H1 (cell line): ENCODE measurements around the gene BCAR1. TPM values are rescaled to one million over a fixed set of nuclear protein-coding genes. Genes with fewer than 3 reads are reported as not detected.

ENCODE experiments used
- polyA plus RNA-seq, 7 experiments: library from polyadenylated mRNA; depleted of rRNA in 3 of 7; stranded (reverse) in 5 of 7; unstranded in 2 of 7; fragments of >200 nt in 5 of 7; fragments of 200-250 nt in 2 of 7; gene quantifications; 1 replicate in 5 of 7; 2 replicates in 1 of 7; 4 replicates in 1 of 7; pipeline versions ENCODE4 v1.2.1 to v1.2.3, GENCODE V29; 2011 to 2013; ENCODE audit warnings: missing spikeins in 2 of 7, mixed read lengths in 2 of 7
- total RNA-seq: library from RNA; stranded (reverse); fragmentation: NEBNext Ultra II Directional; extraction: Animal tissue kit (Norgen Biotek cat#: 25700); gene quantifications from 2 replicates; pipeline ENCODE4 v1.2.1, GENCODE V29; 2021
- TF ChIP-seq, protein P1 (sequence below): IDR thresholded peaks from 2 replicates; pipeline ENCODE4 v1.6.1; 2012; ENCODE audit warnings: inconsistent platforms

The BCAR1 gene
- total and polyA plus RNA-seq, 2 of the 8 experiments (the other 6 are each of a cell fraction or from before 2014, with no cell fraction given): 59.8 to 105 TPM

DNA sequence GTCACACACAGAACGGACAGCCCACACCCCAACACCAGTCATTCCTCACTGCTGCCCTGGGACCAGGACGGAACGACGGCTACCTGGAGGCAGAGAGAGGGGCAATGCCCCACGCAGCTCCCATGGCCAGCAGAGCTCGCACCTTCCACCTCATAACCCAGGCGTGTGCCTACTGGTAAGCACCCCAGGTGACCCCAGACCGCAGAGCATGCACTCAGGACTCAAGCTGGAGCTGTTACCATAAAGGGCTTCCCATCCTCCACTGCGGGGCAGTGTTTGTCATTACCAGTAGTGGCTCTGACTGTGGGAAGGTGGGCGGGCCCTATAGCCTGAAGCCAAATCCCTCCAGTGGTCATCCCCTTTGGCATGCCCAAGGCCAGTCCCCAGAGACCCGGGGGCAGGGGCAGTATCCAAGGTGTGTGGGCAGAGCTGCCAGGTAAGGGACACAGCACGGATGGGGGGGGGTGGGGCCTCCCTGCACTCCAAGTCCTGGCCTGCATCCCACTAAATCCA is 4.7 kb upstream of the BCAR1 start (continued):
- TF ChIP-seq, protein P1, sequence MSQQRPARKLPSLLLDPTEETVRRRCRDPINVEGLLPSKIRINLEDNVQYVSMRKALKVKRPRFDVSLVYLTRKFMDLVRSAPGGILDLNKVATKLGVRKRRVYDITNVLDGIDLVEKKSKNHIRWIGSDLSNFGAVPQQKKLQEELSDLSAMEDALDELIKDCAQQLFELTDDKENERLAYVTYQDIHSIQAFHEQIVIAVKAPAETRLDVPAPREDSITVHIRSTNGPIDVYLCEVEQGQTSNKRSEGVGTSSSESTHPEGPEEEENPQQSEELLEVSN: 0 out of 2 replicates have a peak, but pooled peaks have one; percentile 9
- TF ChIP-seq, all 59 proteins: peak for 7
